Spinal cord (tissue), 10 donors: ENCODE results near the gene METTL26. TPM values are rescaled to one million over a fixed set of nuclear protein-coding genes. Genes with fewer than 3 reads are reported as not detected.
A peak's percentile ranks its signal among the peaks of the same experiment; 100 is the strongest.

Source experiments
- DNase-seq, 6 donors: peaks; one replicate each; pipeline versions ENCODE4 v3.0.0 to v3.0.0-alpha.2; 2013 to 2015; ENCODE audit warnings: low spot score in 6 of 6, low read depth in 4 of 6
- H3K27ac ChIP-seq: one replicate; pipeline ENCODE4 v1.5.1; 2013; ENCODE audit warnings: low read depth, low read length, control low read depth
- H3K27me3 ChIP-seq: one replicate; pipeline ENCODE4 v1.6.1; 2013; ENCODE audit warnings: low read length; ENCODE audit not compliant: control insufficient read depth, insufficient read depth
- H3K36me3 ChIP-seq: one replicate; pipeline ENCODE4 v1.6.1; 2013; ENCODE audit warnings: low read length; ENCODE audit not compliant: control insufficient read depth, insufficient read depth
- H3K4me1 ChIP-seq: one replicate; pipeline ENCODE4 v1.6.1; 2013; ENCODE audit warnings: low read length; ENCODE audit not compliant: control insufficient read depth, insufficient read depth
- H3K4me3 ChIP-seq: one replicate; pipeline ENCODE4 v1.5.1; 2013; ENCODE audit warnings: low read depth, low read length, control low read depth
- H3K9me3 ChIP-seq: one replicate; pipeline ENCODE4 v1.6.1; 2013; ENCODE audit warnings: low read length; ENCODE audit not compliant: control insufficient read depth, insufficient read depth
- WGBS: methylation state at CpG from one replicate; pipeline ENCODE4 v1.1.5; 2013; ENCODE audit warnings: missing lambda C conversion rate; ENCODE audit not compliant: insufficient coverage; 5-methylcytosine and 5-hydroxymethylcytosine counted together
- polyA plus RNA-seq, 2 donors: library from polyadenylated mRNA; unstranded; fragments of 120-200 nt; gene quantifications; one replicate each; pipeline ENCODE4 v1.2.1, GENCODE V29; 2013; ENCODE audit not compliant: insufficient read length in 2 of 2
- total RNA-seq, 2 donors: library from RNA; depleted of rRNA in 1 of 2; stranded (reverse); fragments of 120-200 nt in 1 of 2; fragments of >200 nt in 1 of 2; gene quantifications; one replicate each; pipeline versions ENCODE4 v1.2.3 to v1.2.4, GENCODE V29; 2013 to 2014
- donor health status: healthy.

The METTL26 gene
- total and polyA plus RNA-seq, 4 donors = 26.8 to 124 (median 96.3) TPM

- WGBS = 51% methylated on average over 44 of the region's 44 CpGs
- H3K9me3 ChIP-seq = no peaks in the 10 kb centered on the region
- peaks cover 75% of the 10 kb centered on the region for H3K4me1 ChIP-seq
Measured at GRCh38 chr16:680967-681745, 45.1 kb upstream of the METTL26 start.

GRCh38 chr16:680625-680945, 44.5 kb upstream of the METTL26 start:
- Histone ChIP-seq H3K27ac (no peak overlapping the region), H3K36me3 (peaks cover 75% of the 10 kb centered on the region), H3K4me3 (peak overlapping the region; percentile 61), H3K27me3 (peaks cover 4% of the 10 kb centered on the region), H3K4me1 (peaks cover 72% of the 10 kb centered on the region), H3K9me3 (no peaks in the 10 kb centered on the region)
- DNase-seq = no peak
- under 1% methylated on average over 38 of the region's 38 CpGs for WGBS

More at GRCh38 chr16:680967-681745, 45.1 kb upstream of the METTL26 start:
- Histone ChIP-seq H3K27me3 (peaks cover 4% of the 10 kb centered on the region), H3K36me3 (peaks cover 80% of the 10 kb centered on the region), H3K4me3 (peak overlapping the region; percentile 61), H3K27ac (no peak overlapping the region)
- no peak for DNase-seq

DNA sequence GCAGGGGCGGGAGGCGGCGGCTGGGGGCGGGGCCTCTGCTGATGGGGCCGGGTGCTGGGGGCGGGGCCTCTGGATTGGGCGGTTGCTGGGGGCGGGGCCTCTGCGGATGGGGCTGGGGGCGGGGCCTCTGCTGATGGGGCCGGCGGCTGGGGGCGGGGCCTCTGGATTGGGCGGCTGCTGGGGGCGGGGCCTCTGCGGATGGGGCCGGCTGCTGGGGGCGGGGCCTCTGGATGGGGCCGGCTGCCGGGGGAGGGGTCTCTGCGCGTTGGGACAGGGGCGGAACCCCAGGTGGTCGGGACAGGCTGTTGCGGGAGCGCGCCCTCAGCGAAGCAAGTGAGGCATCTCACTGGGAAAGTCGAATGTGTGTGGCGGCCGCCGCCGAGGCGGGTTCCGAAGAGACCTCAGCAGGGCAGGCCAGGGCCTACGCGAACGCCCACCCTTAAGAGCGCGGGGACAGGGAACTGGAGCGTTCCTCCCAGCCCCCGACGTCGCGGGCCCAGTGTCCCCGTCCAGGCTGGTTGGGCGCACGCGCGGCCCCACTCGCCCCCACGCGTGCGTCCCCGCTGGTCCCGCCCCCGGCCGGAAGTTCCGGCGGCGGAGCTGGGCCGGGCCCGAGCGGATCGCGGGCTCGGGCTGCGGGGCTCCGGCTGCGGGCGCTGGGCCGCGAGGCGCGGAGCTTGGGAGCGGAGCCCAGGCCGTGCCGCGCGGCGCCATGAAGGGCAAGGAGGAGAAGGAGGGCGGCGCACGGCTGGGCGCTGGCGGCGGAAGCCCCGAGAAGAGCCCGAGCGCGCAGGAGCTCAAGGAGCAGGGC, 43.9 kb upstream of the METTL26 start, which contains the start of gene STUB1:
Gene STUB1 (plus strand): TSS at position 597 of the 811 bp plus-strand sequence. CDS start 116 bp downstream, at position 713.
- peak within 1 kb of the TSS; percentile 85 for H3K27ac ChIP-seq
- H3K36me3 ChIP-seq = peaks cover 71% of the 10 kb centered on the region
- peaks cover 7% of the 10 kb centered on the region for H3K27me3 ChIP-seq
- DNase-seq = peak in 5 of 6 donors; percentile 61 to 94 (median 76)
- no peaks in the 10 kb centered on the region for H3K9me3 ChIP-seq
- WGBS = under 1% methylated on average over 85 of the region's 91 CpGs
- peak within 1 kb of the TSS; percentile 61 for H3K4me3 ChIP-seq
- peaks cover 70% of the 10 kb centered on the region for H3K4me1 ChIP-seq

DNA sequence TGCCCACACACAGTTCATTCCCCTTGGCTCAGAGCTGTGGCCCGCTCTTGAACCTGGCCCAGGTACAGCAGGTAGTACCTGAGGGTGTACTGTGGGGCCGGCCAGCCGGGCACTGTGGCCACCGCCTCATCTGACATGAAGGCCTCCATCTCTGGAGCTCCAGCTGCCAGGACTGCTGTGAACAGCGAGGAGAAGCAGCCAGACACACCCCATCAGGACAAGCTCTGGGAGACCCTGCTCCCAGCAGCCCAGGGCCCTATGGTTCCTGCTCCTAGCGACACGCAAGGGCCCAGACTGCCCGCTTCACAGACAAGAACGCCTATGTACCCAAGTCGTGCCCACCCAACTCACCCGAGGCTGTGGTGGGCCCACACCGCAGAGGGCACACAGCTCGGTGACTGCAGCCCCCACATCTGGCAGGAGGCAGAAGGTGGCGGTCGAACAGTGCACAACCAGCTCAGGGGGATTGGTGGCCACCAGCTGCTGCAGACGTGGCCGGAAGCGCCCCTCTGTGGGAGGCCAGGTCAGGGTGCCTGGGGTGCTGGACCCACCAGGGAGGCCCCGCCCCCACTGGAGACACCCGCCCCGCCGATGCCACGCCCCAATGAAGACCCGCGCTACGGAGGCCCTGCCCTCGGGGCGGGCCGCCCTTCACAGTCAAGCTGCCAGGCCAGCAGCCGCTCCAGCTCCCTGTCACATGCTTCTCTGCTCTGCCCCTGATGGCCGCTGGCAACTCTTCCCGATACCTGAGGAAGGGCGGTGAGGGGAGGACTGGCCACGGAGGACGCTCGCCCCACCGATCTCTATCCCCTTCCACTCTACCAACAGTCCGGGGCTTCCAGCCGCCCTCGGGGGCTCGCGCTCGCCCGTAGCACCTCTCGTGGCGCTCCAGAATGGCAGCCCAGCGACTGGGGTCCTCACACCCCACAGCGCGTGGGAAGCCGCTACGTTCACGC, 43.0 kb upstream of the METTL26 start:
- Histone ChIP-seq H3K27ac (peak overlapping the region; percentile 84), H3K4me1 (peaks cover 67% of the 10 kb centered on the region), H3K36me3 (peaks cover 72% of the 10 kb centered on the region), H3K9me3 (no peaks in the 10 kb centered on the region), H3K4me3 (peak overlapping the region; percentile 38), H3K27me3 (peaks cover 9% of the 10 kb centered on the region)
- WGBS = 24% methylated on average over 45 of the region's 52 CpGs
- peak in 3 of 6 donors; percentile 40 to 82 (median 78) for DNase-seq

DNA sequence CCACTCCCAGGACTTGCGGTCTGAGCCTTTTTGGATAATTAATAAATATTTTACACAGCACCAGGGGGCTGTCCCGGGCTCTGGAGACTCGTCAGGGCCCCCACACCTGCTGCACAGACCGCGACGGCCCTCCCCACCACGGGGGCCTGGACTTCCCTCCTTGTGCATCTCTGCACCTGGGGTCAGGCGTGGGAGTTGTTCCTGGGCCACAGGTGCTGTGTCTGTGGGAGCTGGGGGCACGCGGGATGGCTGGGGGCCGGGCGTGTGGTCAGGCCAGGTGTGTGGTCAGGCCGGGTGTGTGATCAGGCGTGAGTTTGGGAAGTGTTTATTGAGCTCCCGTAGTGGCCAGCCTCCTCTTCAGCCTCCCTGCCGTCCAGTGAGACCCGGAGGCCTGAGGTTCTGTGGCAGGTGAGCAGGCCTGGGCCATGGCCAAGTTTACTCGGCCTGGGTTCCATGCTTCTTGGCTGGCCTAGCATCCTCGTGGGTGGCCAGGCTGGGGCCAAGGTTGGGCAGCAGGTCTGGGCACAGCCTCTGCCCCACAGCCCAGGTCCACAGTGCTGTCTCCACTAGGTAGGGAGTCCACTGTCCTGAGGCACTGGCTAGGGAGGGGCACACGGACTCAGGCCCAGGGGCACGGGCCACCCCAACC, 42.2 kb upstream of the METTL26 start:
- Histone ChIP-seq H3K4me1 (peaks cover 63% of the 10 kb centered on the region), H3K36me3 (peaks cover 76% of the 10 kb centered on the region), H3K9me3 (no peaks in the 10 kb centered on the region), H3K27me3 (peaks cover 9% of the 10 kb centered on the region), H3K4me3 (no peak overlapping the region), H3K27ac (no peak overlapping the region)
- 84% methylated on average over 10 of the region's 21 CpGs for WGBS
- no peak for DNase-seq

- Histone ChIP-seq H3K4me1 (peaks cover 55% of the 10 kb centered on the region), H3K27me3 (peaks cover 9% of the 10 kb centered on the region), H3K9me3 (no peaks in the 10 kb centered on the region), H3K36me3 (peaks cover 76% of the 10 kb centered on the region), H3K4me3 (no peak overlapping the region), H3K27ac (no peak overlapping the region)
- WGBS = 42% methylated on average over 50 of the region's 57 CpGs
- no peak for DNase-seq
Measured at GRCh38 chr16:677316-678190, 41.4 kb upstream of the METTL26 start.

DNA sequence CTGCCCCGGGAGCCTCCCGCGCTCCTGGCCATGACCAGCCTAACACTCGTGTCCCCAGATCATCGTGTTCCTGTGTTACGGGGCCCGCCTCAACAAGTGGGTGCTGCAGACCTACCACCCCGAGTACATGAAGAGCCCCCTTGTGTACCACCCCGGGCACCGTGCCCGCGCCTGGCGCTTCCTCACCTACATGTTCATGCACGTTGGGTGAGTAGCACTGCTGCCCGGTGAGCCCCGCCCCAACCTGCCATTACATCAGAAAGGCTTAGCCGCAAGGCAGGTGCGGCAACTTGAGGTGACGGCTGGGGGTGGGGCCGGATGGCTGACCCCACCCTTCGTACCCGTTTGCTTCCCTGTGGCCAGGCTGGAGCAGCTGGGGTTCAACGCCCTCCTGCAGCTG, 40.8 kb upstream of the METTL26 start:
- 62% methylated on average over 23 of the region's 23 CpGs for WGBS
- peaks cover 9% of the 10 kb centered on the region for H3K27me3 ChIP-seq

DNA sequence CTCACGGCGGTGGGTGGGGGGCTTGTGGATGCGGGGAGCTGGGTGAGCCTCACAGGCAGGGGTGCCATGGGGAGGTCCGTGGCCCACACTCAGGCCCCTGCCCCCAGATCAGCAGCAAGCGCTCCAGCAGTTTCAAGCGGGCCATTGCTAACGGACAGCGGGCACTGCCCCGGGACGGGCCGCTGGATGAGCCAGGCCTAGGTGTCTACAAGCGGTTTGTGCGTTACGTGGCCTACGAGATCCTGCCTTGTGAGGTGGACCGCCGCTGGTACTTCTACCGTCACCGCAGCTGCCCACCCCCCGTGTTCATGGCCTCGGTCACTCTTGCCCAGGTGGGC, 40.4 kb upstream of the METTL26 start:
- peaks cover 76% of the 10 kb centered on the region for H3K36me3 ChIP-seq
- no peak for DNase-seq
- H3K27me3 ChIP-seq = peaks cover 9% of the 10 kb centered on the region
- no peaks in the 10 kb centered on the region for H3K9me3 ChIP-seq
- peaks cover 45% of the 10 kb centered on the region for H3K4me1 ChIP-seq
- 89% methylated on average over 21 of the region's 21 CpGs for WGBS
- no peak overlapping the region for H3K4me3 ChIP-seq
- H3K27ac ChIP-seq = no peak overlapping the region

More for the DNA sequence above, 40.8 kb upstream of the METTL26 start:
- Histone ChIP-seq H3K36me3 (peaks cover 76% of the 10 kb centered on the region), H3K4me1 (peaks cover 49% of the 10 kb centered on the region), H3K9me3 (no peaks in the 10 kb centered on the region), H3K27ac (no peak overlapping the region), H3K4me3 (no peak overlapping the region)
- no peak for DNase-seq
